Measurements from ENCODE around the gene VSIG10L.
A peak's percentile ranks its signal among the peaks of the same experiment; 100 is the strongest.

The VSIG10L gene

GRCh38 chr19:51337861-51338562 is 3.9 kb downstream of the VSIG10L start:
- no peak for DNase-seq

GRCh38 chr19:51337141-51337860 is 4.6 kb downstream of the VSIG10L start:
- DNase-seq = no peak

DNA sequence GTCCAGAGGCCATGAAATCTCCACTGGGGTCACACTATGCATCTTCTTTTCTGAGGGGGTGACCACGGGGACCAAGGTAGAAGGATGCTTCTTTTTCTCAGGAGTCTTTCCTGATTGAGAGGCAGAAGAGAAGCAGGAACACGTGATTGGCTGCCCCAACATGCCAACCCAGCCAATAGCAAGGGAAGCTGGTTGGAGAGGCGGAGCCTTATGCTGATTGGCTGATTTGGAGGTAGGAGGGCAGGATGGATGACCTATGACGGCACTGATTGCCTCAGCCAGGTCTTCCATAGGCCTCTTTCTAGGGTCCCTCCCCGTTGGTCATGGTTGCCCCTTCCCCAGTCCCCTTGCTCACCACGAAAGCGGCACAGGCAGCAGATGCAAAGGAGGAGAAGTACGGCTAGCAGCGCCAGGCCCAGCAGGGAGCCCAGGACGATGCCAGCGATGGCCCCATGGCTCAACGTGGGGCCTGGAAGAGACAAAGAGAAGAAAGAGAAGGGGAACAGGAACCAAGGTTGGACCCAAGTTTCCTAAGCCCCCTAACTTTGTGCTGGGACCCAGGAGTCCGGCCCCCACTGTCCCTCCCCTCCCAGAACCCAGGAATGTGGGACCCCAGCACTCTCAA is 8.0 kb downstream of the VSIG10L start:
- DNase-seq = no peak

DNA sequence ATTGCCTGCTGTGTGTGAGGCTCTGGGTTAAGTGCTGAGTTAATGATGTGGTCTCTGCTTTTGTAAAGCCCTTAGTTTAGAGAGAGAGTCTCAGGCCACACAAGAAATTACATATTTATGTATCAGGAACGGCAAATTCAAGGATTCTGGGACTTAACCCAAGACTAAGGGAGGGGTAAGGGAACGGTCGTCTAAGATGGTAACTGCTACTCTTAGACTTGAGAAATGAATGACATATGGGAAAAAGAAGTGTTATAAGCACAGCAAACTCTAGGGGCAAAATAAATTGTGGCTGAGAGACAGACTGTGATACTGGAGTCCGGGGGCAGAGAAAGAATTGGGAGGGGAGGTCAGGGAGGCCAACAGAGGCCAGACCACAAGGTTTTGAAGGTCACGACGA is 10.2 kb downstream of the VSIG10L start:
- no peak for DNase-seq

DNA sequence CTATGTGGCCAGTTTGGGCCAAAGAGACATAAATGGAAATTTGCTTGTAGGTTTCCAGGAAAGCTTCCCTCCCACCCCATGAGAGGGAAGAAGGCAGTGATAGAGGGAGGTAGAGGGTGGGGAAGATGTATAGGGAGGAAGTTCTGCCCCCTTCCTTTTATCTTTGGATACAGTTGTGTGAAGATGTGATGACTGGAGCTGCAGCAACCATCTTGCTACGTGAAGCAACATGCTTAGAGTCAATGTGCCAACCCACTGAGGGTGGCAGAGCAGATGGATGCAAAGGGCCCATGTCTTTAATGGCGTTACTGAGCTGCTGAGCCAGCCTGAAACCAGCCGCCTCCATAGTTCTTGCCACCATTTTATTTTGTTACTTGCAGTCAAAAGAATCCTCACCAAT is 10.7 kb downstream of the VSIG10L start:
- DNase-seq = no peak

DNA sequence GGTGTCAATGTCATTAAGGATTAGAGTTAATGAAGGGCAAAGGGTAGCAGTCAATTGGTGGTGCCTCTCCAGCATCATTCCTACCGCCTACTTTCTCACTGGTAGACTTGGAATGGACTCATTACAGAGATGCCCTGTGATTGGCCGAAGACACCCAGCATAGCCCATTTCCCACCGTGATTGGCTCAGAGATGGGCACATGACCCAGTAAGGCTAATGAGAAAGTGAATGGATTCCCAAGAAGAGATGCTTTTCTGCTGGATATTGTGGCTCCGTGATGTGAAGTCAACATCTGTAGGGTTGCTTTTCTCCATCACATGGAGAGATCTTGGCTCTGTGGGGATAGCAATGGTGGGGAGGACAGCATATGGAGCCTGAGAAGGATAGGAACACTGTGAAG is 11.6 kb downstream of the VSIG10L start:
- DNase-seq = no peak

GRCh38 chr19:51329411-51329810 is 12.5 kb downstream of the VSIG10L start:
- DNase-seq = no peak

- DNase-seq = peak; percentile 42
Measured at GRCh38 chr19:51327066-51328001, 14.6 kb downstream of the VSIG10L start.

DNA sequence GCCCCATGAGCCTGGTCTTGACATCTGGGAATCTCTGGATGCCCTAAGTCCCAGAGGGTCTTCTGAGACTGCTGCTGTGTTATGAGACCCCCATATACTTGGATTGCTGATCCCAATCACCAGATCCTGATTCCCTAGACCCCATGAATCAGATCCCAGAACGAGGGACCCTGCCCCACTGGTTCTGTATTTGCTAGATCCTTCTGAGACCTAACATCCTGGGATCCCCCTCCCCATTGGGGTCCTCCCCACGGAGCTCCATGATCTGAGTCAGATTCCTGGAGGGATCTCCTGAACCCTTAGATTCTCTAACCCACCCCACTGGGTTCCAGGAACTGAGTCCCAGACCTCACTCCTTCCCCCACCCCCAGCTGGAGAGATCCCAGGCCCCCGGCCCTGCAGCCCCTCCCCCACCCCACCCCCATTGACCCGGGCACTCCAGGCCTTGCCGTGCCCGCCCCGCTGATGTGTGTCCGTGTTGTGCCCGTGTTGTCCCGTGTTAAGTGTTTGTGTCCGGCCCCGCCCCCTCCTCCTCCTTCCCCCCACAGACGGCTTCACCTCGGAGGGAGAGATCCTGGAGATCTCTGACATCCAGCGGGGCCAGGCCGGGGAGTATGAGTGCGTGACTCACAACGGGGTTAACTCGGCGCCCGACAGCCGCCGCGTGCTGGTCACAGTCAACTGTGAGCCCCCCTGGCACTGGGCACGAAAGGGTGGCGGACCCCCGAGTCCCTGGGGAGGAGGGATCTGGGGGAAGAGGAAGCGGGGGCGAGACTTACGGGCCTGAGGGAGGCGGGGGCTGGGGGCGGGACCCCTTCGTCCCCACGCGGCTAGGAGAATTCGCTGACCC is 15.5 kb downstream of the VSIG10L start:
- no peak for DNase-seq

- DNase-seq = no peak
Measured at GRCh38 chr19:51325161-51325976, 16.6 kb downstream of the VSIG10L start.

DNA sequence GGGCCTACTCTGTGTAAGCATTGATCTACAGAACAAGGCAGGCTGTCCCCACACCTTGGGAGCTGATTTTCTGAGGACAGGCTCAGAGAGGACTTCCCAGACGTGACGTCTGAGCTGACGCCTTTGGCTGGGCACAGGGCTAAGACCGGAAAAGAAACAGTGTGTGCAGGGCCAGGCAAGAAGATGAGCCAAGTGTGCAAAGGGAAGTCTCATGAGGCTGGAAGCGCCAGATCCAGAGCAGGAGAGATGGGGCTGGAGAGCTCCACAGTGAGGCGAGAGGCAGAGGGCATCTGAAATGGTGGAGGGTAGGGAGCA is 17.8 kb downstream of the VSIG10L start:
- DNase-seq = no peak

GRCh38 chr19:51323481-51324166 is 18.3 kb downstream of the VSIG10L start:
- no peak for DNase-seq

DNA sequence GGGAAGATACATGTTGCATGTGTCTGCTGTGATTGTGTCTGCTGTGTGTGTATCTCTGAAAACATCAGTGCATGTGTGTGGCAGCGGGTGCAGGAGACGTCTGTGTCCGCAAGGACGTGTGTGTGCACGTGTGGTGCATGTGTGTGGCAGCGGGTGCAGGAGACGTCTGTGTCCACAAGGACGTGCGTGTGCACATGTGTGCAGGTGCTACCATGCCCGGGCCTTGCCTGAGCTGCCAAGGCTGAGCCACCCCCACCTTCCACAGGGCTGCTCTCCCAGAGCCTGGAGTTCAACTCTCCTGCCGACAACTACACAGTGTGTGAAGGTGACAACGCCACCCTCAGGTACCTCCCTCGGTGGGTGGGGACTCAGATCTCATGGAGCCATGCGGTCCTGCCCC is 20.1 kb downstream of the VSIG10L start:
- no peak for DNase-seq

DNA sequence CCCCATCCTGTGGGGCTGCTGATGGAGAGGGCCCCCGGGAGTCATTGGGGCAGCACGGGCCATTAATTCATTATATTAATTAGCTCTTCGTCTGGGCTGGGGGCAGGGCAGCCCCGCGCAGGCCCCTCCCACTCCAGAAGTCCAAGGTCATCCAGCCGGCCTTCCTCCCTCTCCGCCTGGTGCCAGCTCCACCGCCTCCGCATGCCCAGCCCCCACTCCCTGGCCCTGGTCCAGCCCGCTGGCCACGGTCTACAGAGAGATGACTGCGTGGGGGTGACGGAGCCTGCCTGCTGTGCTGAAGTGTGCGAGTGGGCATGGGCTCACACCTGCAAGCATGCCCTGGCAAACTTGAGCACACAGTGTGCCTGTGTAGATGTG is 21.7 kb downstream of the VSIG10L start:
- DNase-seq = no peak

- no peak for DNase-seq
Measured at GRCh38 chr19:51319649-51320279, 22.2 kb downstream of the VSIG10L start.

- DNase-seq = no peak
Measured at GRCh38 chr19:51318687-51319648, 23.0 kb downstream of the VSIG10L start.

GRCh38 chr19:51317968-51318367 is 24.0 kb downstream of the VSIG10L start:
- DNase-seq = no peak

DNA sequence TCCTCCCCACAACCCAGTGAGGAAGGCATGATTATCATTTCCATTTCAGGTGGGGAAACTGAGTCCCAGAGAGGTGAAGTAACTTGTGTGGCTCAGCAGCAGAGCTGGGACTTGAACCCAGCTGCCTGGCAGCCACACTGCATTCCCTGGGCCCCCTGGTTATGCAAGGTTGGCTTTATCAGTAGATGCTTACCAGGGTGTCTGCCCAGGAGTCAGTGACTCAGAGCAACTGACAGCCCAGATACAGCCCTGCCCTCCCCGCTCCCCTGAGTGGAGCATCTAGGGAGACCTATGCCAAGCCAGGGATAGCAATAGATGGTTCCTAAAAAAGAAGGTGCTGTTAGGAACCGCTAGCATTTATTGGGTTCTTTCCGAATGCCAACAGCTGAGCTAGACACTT is 24.6 kb downstream of the VSIG10L start:
- DNase-seq = no peak

- DNase-seq = no peak
Measured at GRCh38 chr19:51316688-51317087, 25.3 kb downstream of the VSIG10L start.

Measured in activated naive CD4-positive, alpha-beta T cell treated with Interleukin-2 at 50 U/mL for 16 hours (primary cell).